ENCODE measurements around the gene UBASH3B.
A peak's percentile ranks its signal among the peaks of the same experiment; 100 is the strongest.

UBASH3B gene

DNA sequence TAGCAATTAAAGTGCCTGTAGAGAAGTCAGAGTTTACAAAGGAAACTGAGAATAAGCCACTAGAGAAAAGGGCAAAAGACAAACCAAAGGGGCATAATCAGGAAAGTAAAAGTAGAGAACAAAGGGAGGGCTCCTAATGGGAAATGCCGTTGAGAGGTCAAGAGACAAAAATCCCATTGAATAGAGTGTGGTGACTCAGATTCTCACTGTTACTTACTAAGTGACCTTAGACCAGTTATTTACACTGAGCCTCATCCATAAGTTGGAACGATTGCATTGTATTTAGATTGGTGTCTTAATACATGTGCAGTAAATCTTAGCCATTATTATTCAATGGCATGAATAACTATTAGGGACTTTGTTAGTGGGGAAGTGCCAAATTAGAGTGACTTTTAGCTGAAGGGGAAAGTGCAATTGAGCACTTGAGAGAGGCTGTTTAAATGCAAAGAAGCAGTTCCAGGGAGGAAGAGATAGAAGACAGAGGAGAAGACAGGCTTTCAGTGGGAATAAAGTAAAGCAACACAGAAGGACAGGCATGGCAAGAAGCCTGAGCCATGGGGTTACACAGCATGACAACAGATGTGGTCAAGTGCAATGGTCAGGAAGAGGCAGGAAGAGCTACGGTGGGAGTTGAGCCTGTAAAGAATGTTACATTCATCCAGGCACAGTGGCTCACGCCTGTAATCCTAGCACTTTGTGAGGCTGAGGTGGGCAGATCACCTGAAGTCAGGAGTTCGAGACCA is 82.6 kb downstream of the UBASH3B start:
- no peak for DNase-seq

- no peak for DNase-seq
These were observed 86.2 kb downstream of the UBASH3B start for GRCh38 chr11:122741613-122742300.

- no peak for DNase-seq
These were observed 86.9 kb downstream of the UBASH3B start for GRCh38 chr11:122742301-122743018.

DNA sequence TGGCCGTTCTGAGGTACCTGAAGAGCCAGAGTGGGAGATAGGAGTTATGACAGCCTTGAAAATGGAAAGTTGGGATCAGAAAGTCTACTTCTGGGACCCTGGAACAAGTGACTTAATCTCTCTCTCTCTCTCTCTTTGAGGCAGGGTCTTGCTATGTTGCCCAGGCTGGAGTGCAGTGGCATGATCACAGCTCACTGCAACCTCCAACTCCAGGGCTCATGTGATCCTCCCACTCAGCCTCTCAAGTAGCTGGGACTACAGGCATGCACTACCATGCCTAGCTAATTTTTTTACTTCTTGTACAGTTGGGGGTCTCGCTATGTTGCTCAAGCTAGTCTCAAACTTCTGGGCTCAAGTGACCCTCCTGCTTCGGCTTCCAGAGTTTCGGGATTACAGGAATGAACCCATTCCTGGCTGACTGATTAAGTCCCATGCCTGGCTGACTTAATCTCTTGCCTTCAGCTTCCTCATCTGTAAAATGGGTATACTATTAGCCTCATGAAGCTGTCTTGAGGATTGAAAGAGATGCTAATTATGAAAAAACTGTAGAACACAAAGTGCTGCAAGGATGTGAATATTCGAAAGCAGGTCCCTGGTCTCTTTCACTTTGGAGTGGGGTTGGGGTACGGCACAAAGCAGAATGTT is 87.7 kb downstream of the UBASH3B start:
- DNase-seq: no peak

DNA sequence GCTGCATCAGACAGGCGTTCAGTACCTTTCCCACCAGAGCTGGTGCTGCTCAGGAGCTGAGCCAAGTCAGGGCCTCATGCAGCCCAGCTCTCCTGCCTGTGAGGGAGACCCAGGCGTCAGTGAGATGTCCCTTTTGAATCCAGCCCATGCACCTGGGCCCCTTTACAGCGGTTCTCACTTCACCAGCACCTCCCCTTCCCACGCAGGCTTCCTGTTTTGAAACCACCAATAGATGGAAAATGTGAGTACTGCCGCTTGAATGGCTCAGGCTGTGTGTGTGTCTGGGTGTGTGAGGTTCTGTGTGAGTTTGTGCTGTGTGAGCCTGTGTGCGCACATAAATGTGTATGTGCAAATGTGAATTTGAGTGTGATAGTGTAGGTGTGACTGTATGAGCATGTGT is 88.4 kb downstream of the UBASH3B start:
- peak; percentile 84 to 88 for DNase-seq

DNA sequence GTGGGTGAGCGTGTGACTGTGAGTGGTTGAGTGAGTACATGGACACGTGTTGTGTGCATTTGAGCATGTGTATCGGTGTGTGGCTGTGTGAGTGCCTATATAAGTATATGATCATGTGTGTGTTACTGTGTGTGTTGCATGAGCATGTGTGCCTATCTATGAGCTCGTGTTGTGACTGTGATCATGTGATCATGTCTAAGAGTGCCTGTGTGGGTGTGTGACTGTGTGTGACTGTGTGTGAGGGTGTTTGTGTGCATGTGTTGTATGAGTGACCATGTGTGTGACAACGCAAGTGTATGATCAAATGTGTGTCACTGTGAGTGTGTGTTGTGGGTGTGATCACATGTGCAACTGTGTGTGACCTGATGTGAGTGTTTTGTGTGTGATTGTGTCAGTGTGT is 88.8 kb downstream of the UBASH3B start:
- DNase-seq: no peak

DNA sequence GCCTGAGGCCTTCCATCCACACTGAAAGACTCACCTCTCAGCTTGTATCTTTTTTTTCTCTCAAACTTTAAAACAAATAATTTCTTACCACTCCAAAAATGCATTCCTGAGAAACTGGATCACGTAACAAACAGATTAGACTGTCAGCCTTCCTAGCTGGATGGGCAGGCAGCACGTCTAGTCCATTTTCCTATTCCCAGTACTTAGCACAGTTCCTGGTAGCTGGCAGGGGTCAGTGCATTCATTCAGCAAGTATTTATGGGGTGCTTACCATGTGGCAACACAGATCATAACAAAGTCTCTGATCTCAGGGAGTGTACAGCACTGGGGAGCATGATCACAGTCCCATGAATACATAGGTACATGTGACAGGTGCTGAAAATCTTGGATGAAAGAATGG is 89.6 kb downstream of the UBASH3B start:
- DNase-seq: no peak

DNA sequence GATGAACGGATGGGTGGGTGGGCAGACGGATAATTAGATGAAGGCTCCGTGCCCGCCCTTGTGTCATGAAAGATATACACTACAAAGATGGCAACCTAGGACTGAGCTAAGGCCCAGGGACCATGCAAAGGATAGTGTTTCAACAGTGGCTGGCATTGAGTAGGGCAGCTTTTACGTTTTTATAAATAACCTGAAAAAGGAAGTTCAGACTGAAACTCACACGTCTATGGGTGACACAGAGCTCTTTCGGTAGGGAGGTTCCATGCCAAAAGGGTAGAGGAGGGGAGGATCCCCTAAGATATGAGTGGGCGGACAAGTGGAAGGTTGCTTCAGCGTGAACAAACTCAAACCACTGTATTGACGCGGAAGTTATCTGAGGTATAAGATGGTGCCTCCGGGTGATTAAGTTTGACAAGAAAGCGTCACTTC is 90.5 kb downstream of the UBASH3B start:
- peak; percentile 70 to 73 for DNase-seq

- no peak for DNase-seq
These were observed 91.2 kb downstream of the UBASH3B start for GRCh38 chr11:122746611-122747244.

DNA sequence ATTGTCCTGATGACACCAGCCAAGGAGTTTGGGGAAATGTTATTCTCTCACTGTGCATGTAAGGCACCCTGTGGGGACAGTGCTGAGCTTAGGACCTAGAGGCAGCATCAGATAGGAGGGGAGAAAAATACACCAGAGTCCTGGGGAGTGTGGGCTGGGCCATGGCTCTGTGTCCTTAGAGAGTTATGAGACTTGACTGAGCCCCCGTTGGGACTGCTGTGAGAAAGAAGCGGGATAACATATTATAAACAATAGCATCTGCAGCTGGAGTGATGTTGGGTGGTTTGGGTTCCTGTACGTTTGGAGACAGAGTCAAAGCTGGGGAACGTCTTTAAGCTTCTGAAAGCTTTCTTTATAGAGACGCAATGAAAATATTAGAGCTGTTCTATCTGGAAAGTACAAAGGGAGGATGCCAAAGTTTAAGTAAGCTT is 91.8 kb downstream of the UBASH3B start:
- DNase-seq: no peak

- peak; percentile 58 to 62 for DNase-seq
These were observed 93.6 kb downstream of the UBASH3B start for GRCh38 chr11:122749005-122749687.

DNA sequence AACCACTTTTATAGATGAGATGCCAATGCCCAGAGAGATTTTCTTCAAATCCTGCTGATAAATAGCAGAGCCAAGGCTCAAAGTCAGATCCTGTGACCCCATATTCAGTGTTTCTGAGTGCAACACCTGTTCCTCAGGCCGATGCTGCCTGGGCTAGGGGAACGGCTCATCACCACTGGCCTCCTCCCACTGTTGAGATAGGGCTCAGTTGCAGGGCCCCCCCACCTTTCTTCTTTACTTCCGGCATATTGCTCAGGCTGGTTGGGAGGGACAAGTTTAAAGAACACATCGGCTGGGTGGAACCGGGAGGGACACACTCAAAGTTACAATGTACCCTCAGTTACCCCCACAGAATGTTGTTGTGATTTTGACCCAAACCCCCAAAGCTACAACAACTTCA is 94.5 kb downstream of the UBASH3B start:
- no peak for DNase-seq

- DNase-seq: no peak
These were observed 96.0 kb downstream of the UBASH3B start for GRCh38 chr11:122751292-122752070.

- no peak for DNase-seq
These were observed 98.5 kb downstream of the UBASH3B start for GRCh38 chr11:122754028-122754427.

GRCh38 chr11:122754553-122755322 is 99.2 kb downstream of the UBASH3B start:
- DNase-seq: peak; percentile 46 to 50

- DNase-seq: no peak
These were observed 99.9 kb downstream of the UBASH3B start for GRCh38 chr11:122755409-122755808.

DNA sequence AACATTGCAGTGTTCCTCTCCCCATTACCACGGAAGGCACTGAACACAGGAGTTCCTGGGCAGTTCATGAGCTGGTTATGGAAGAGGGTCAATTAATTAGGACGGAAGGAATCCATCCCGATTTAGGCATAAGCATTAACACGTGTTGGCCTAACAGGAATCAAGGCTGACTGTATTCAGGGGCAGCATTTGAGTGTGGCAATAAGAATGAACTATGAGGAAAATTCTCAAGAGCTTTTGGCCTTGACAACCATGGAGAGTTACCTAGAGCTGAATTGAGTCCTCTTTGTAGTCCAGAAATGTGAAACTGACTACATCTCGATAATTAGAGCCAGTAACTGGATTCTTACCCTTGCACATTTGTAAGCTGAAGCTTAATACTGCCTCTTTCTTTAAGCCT is 100.4 kb downstream of the UBASH3B start:
- no peak for DNase-seq

DNA sequence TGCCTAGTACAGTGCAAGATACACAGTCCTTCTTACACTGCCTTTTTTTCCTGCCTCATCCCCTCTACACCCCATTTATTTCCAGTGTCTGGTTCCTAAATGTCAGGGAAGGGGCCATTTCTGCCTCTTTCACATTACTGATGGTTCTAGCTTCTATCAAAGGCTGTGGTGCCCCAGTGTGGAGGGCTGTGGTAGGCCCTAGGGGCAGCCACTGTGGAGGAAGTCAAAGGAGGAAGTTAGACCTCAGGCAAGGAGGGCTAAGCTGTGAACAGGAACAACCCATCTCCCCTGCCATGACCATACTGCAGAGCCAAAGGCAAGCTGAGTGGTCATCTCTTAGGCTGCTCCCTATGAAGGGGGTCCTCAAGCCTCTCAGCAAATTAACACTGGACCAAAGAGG is 100.9 kb downstream of the UBASH3B start:
- peak; percentile 31 to 40 for DNase-seq

DNA sequence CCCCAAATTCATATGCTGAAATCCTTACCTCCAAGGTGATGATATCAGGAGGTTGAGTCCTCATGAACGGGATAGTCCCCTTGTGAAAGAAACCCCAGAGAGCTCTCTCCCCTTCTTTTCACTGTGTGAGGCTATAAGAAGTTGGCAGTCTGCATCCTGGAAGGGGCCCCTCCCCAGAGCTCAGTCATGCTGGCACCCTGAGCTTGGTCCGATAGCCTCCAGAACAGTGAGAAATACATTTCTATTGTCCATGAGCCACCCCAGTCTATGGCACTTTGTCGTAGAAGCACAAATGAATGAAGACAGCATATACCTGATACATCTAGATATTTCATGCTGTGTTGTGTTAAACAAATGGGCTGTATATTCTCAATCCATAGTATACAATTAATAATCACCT is 101.7 kb downstream of the UBASH3B start:
- no peak for DNase-seq

GRCh38 chr11:122758339-122758738 is 102.8 kb downstream of the UBASH3B start:
- no peak for DNase-seq

- no peak for DNase-seq
These were observed 103.5 kb downstream of the UBASH3B start for GRCh38 chr11:122758974-122759373.
